ENCODE results near the gene CROCC.

GRCh38 chr1:16982902-16983301 is 61.2 kb downstream of the CROCC start:
- TF ChIP-seq POLR2A (IDR thresholded peaks at IDR 0.05) (no peak), CTCF (IDR thresholded peaks at IDR 0.05) (no peak)
